HEK293 (cell line): ENCODE results near the gene SH3BP5.

ENCODE experiments used
- CTCF ChIA-PET: fragments of 350-600 bp; formaldehyde crosslinking; extraction: SDS; loops from one replicate; lab custom pipeline; 2021; ENCODE audit warnings: antibody characterized with exemption; lab: Yijun Ruan, JAX
- POLR2A ChIA-PET: fragments of 300-600 bp; formaldehyde crosslinking; extraction: SDS; loops from one replicate; lab custom pipeline; 2020; ENCODE audit warnings: antibody characterized with exemption, inconsistent platforms; lab: Yijun Ruan, JAX
- H3K27ac ChIP-seq: fragments of 200-500 bp; sonication (Bioruptor generic); 2 replicates; pipeline ENCODE4 v1.5.1; 2014; ENCODE audit warnings: low read depth, low read length, control low read depth, inconsistent platforms; ENCODE audit errors: extremely low read depth
- H3K36me3 ChIP-seq, 2 experiments: fragments of 200-500 bp in 1 of 2; sonication (Bioruptor generic) in 1 of 2; 1 replicate in 1 of 2; 2 replicates in 1 of 2; pipeline ENCODE4 v1.5.1; 2014 to 2017; ENCODE audit warnings: inconsistent platforms in 2 of 2, low read length in 2 of 2; ENCODE audit not compliant: control insufficient read depth in 2 of 2, insufficient read depth in 1 of 2
- H3K4me1 ChIP-seq: fragments of 200-500 bp; sonication (Bioruptor generic); 2 replicates; pipeline ENCODE4 v1.5.1; 2014; ENCODE audit warnings: mild to moderate bottlenecking, low read length, inconsistent platforms; ENCODE audit not compliant: control insufficient read depth, insufficient read depth
- H3K4me3 ChIP-seq: 2 replicates; pipeline ENCODE4 v1.5.1; 2011; ENCODE audit warnings: low read depth, mild to moderate bottlenecking, control low read depth, low read length, moderate library complexity
- H3K9me3 ChIP-seq: fragments of 200-500 bp; sonication (Bioruptor generic); 2 replicates; pipeline ENCODE4 v1.5.1; 2014; ENCODE audit warnings: low read depth, low read length, inconsistent platforms; ENCODE audit not compliant: control insufficient read depth, insufficient read depth
- CTCF ChIP-seq: fragments of 450-650 bp; formaldehyde crosslinking; IDR thresholded peaks from 2 replicates; pipeline ENCODE4 v1.5.1; 2016; ENCODE audit warnings: missing biosample characterization, missing genetic modification characterization
- GFI1B ChIP-seq: fragments of 450-650 bp; formaldehyde crosslinking; IDR thresholded peaks from 2 replicates; pipeline ENCODE4 v1.5.1; 2016; ENCODE audit warnings: missing biosample characterization, missing genetic modification characterization
- KLF1 ChIP-seq: fragments of 450-650 bp; formaldehyde crosslinking; IDR thresholded peaks from 2 replicates; pipeline ENCODE4 v1.5.1; 2016; ENCODE audit warnings: missing biosample characterization, missing genetic modification characterization
- MEIS1 ChIP-seq: sonication (generic); formaldehyde crosslinking; IDR thresholded peaks from 2 replicates; pipeline ENCODE4 v1.8.1; 2022; ENCODE audit warnings: missing genetic modification reagents, mild to moderate bottlenecking, borderline replicate concordance
- OVOL3 ChIP-seq: fragments of 450-650 bp; formaldehyde crosslinking; IDR thresholded peaks from 2 replicates; pipeline ENCODE4 v1.5.1; 2016; ENCODE audit warnings: missing biosample characterization, missing genetic modification characterization
- PBX3 ChIP-seq: sonication (generic); formaldehyde crosslinking; IDR thresholded peaks from 2 replicates; pipeline ENCODE4 v1.8.1; 2022; ENCODE audit warnings: mild to moderate bottlenecking, moderate library complexity, missing genetic modification reagents
- PRDM1 ChIP-seq: fragments of 450-650 bp; formaldehyde crosslinking; IDR thresholded peaks from 2 replicates; pipeline ENCODE4; 2016; ENCODE audit warnings: missing biosample characterization, missing genetic modification characterization
- REPIN1 ChIP-seq: fragments of 450-650 bp; formaldehyde crosslinking; IDR thresholded peaks from 2 replicates; pipeline ENCODE4 v1.5.1; 2017; ENCODE audit warnings: missing biosample characterization, missing genetic modification characterization, low read depth
- YY1 ChIP-seq: fragments of 450-650 bp; formaldehyde crosslinking; IDR thresholded peaks from 2 replicates; pipeline ENCODE4 v1.5.1; 2018; ENCODE audit warnings: missing biosample characterization, missing genetic modification characterization
- ZBTB11 ChIP-seq: fragments of 450-650 bp; formaldehyde crosslinking; conservative IDR thresholded peaks from 2 replicates; pipeline ENCODE4 v1.5.1; 2016; ENCODE audit warnings: low read depth, missing biosample characterization, missing genetic modification characterization
- ZBTB6 ChIP-seq: fragments of 450-650 bp; formaldehyde crosslinking; IDR thresholded peaks from 2 replicates; pipeline ENCODE4 v1.5.1; 2017; ENCODE audit warnings: missing biosample characterization, missing genetic modification characterization
- ZNF146 ChIP-seq: fragments of 450-650 bp; formaldehyde crosslinking; IDR thresholded peaks from 2 replicates; pipeline ENCODE4 v1.5.1; 2016; ENCODE audit warnings: missing biosample characterization, missing genetic modification characterization
- ZNF148 ChIP-seq: fragments of 450-650 bp; formaldehyde crosslinking; IDR thresholded peaks from 2 replicates; pipeline ENCODE4 v1.5.0; 2017; ENCODE audit warnings: missing biosample characterization, missing genetic modification characterization, borderline replicate concordance
- ZNF37A ChIP-seq: fragments of 450-650 bp; IDR thresholded peaks from 2 replicates; pipeline ENCODE4 v1.5.1; 2018; ENCODE audit warnings: missing biosample characterization, missing genetic modification characterization
- ZNF398 ChIP-seq: fragments of 450-650 bp; formaldehyde crosslinking; IDR thresholded peaks from 2 replicates; pipeline ENCODE4 v1.5.1; 2017; ENCODE audit warnings: missing biosample characterization, missing genetic modification characterization
- ZNF548 ChIP-seq: fragments of 450-650 bp; formaldehyde crosslinking; IDR thresholded peaks from 2 replicates; pipeline ENCODE4 v1.5.1; 2016; ENCODE audit warnings: missing biosample characterization, missing genetic modification characterization
- ZNF624 ChIP-seq: fragments of 450-650 bp; formaldehyde crosslinking; IDR thresholded peaks from 2 replicates; pipeline ENCODE4 v1.5.1; 2017; ENCODE audit warnings: missing biosample characterization, missing genetic modification characterization
- ZNF626 ChIP-seq: fragments of 450-650 bp; sonication (Bioruptor Pico); formaldehyde crosslinking; IDR thresholded peaks from 2 replicates; pipeline ENCODE4 v1.5.1; 2018; ENCODE audit warnings: missing biosample characterization, missing genetic modification characterization, inconsistent platforms
- ZNF639 ChIP-seq: fragments of 450-650 bp; formaldehyde crosslinking; IDR thresholded peaks from 2 replicates; pipeline ENCODE4 v1.5.1; 2016; ENCODE audit warnings: missing biosample characterization, missing genetic modification characterization
- ZNF654 ChIP-seq: fragments of 450-650 bp; formaldehyde crosslinking; IDR thresholded peaks from 2 replicates; pipeline ENCODE4 v1.5.1; 2016; ENCODE audit warnings: low read depth, missing biosample characterization, missing genetic modification characterization
- ZNF76 ChIP-seq: fragments of 450-650 bp; formaldehyde crosslinking; IDR thresholded peaks from 2 replicates; pipeline ENCODE4; 2016; ENCODE audit warnings: low read depth, missing biosample characterization, missing genetic modification characterization, borderline replicate concordance
- ZNF785 ChIP-seq: fragments of 450-650 bp; formaldehyde crosslinking; IDR thresholded peaks from 2 replicates; pipeline ENCODE4 v1.5.1; 2016; ENCODE audit warnings: missing biosample characterization, missing genetic modification characterization

Gene SH3BP5

GRCh38 chr3:15330031-15330596, 2.3 kb downstream of the SH3BP5 start:
- CTCF ChIA-PET: interaction anchor here (0.7 to 4.3 kb wide), 6 partner anchors 9 to 63 kb away, joined by 3 to 41 read pairs (median 4); no protein-coding TSS in a partner anchor
- Histone ChIP-seq H3K36me3 (peaks cover 0 to 4% of the 10 kb centered on the region in 2 experiments; a peak in 1 of 3 replicates), H3K4me3 (no peak overlapping the region), H3K27ac (peak overlapping the region; percentile 46), H3K4me1 (peaks cover 16% of the 10 kb centered on the region), H3K9me3 (no peaks in the 10 kb centered on the region)
- POLR2A ChIA-PET: interaction anchor here (0.9 to 1.5 kb wide), 4 partner anchors 10 to 62 kb away, joined by 3 to 5 read pairs (median 4); no protein-coding TSS in a partner anchor
- TF ChIP-seq ZNF548 (tag by site-specific recombination) (no peak), YY1 (tag by site-specific recombination) (peak; percentile 53; the same call in 1 of the 2 replicates), ZNF148 (no peak), OVOL3 (tag by site-specific recombination) (no peak), GFI1B (peak; percentile 59; the same call in 1 of the 2 replicates), KLF1 (peak; percentile 64), ZBTB11 (tag by site-specific recombination) (no peak; the same call in 1 of the 2 replicates), ZNF398 (peak; percentile 81), ZNF639 (tag by site-specific recombination) (peak; percentile 75; the same call in 1 of the 2 replicates), ZNF37A (tag by site-specific recombination) (no peak), ZBTB6 (tag by site-specific recombination) (peak; percentile 24; the same call in 1 of the 2 replicates), PRDM1 (tag by site-specific recombination) (peak; percentile 34; the same call in 1 of the 2 replicates), REPIN1 (tag by site-specific recombination) (no peak), CTCF (tag by site-specific recombination) (no peak), ZNF76 (tag by site-specific recombination) (peak; percentile 38; the same call in 1 of the 2 replicates), PBX3 (CRISPR knock-in tag) (no peak), ZNF785 (no peak), ZNF654 (0 out of 2 replicates have a peak, but pooled peaks have one; percentile 5), MEIS1 (no peak), ZNF626 (tag by site-specific recombination) (no peak), ZNF624 (tag by site-specific recombination) (no peak), ZNF146 (tag by site-specific recombination) (no peak)
